ENCODE data around the gene FRAT1.

FRAT1 gene

DNA sequence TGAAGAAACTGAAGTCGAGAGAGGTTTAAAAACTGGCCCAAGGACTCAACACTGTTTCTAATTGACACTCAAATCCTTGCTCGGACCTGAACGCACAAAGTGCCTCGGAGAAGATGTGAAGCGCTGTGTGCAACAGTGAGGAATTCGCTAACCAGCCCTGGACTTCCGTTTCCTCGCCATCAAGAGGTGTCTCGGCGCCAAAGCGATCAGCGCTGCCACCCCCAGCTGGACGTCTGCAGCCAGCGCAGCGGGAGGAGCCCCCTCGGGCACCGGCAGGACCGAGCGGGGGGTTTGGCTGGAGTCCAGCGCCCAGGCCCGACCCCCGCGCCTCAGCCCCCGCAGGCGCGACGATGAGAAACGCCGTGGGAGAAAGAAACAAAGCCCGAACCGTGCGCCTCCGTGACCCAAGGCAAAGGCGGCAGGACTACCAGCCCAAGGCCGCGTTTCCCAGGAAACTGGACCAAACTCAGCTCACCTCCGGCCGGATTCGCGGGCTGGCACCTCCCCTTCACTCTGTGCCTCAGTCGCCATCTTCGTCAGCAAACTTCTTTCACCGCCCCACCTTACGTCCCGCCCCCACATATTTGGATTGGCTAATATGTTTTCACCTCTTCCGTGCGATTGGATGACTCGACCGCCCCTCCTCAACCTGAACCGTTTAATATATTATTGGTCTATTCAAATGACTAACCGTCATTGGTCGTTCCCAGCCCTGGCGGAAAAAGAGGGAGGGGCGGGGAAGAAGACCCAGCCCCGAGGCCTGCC lies 26.8 kb upstream of the FRAT1 start, which contains the start of gene ARHGAP19:
Gene ARHGAP19, minus strand, starts transcription at position 541 of the 765 bp plus-strand sequence. Its CDS starts 10 bp downstream, at position 531.
- Mint-ChIP-seq H3K4me1 (ENCODE audit: low read depth in 2 of 2) (peaks cover 17 to 19% of the 10 kb centered on the region in 2 donors), H3K36me3 (ENCODE audit: insufficient read depth) (peaks cover 15% of the 10 kb centered on the region), H3K4me3 (peak within 1 kb of the TSS; percentile 78 to 92), H3K9me3 (no peaks in the 10 kb centered on the region), H3K27ac (peak within 1 kb of the TSS; percentile 41 to 89), H3K27me3 (peaks cover 0 to 6% of the 10 kb centered on the region in 2 donors)
- DNase-seq (peak; percentile 89 to 94 (median 91)), ATAC-seq (replicated peaks) (peak; percentile 99)

DNA sequence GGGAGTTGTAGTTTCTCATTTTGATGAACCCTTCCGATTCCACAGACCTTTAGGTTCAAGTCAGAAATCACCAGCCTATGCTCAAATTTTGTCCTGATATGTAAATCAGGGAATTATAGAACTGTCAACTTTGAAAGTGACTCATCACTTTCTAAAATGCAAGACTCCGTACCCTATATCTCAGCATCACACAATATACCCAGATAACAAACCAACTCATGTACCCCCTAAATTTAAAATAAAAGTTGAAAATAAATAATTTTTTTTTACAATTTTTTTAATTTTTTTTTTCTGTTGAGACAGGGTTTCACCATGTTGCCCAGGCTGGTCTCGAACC lies 26.2 kb upstream of the FRAT1 start:
- Mint-ChIP-seq H3K4me3 (peak overlapping the region; percentile 78 to 92), H3K4me1 (ENCODE audit: low read depth in 2 of 2) (peaks cover 17 to 19% of the 10 kb centered on the region in 2 donors), H3K27ac (peak overlapping the region; percentile 41 to 89), H3K36me3 (ENCODE audit: insufficient read depth) (peaks cover 12% of the 10 kb centered on the region), H3K9me3 (no peaks in the 10 kb centered on the region), H3K27me3 (peaks cover 0 to 6% of the 10 kb centered on the region in 2 donors)
- ATAC-seq (replicated peaks) (no peak), DNase-seq (no peak)

DNA sequence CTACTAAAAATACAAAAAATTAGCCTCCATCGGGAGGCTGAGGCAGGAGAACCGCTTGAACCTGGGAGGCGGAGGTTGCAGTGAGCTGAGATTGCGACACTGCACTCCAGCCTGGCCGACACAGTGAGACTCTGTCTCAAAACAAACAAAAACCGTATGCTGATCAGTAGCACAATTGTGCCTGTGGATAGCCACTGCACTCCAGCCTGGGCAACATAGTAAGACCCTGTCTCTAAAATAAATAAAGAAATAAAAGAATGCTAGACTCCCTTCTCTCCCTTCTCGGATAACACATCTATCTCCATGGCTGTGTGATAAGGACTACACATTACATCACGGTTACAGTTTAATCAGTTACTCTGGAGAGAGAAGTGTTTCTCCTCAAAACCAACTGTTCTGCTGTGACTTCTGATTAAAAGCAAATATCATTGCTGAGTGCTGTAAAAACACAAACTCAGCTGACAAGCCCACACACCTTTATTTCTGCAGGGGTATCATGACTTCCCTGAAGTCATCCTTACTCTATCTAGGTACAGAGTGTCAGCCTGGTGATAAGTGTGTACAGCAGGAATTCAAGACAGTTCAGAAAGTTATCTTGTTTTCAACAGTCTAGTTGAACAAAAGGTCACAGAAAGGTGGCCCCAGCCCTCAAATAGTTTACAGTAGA lies 21.4 kb upstream of the FRAT1 start:
- H3K4me1 Mint-ChIP-seq (ENCODE audit: low read depth in 2 of 2) = peaks cover 2% of the 10 kb centered on the region in 2 donors
- ATAC-seq (replicated peaks) (no peak), DNase-seq (no peak)
- H3K9me3 Mint-ChIP-seq = no peaks in the 10 kb centered on the region
- no peak overlapping the region for H3K4me3 Mint-ChIP-seq
- peaks cover 0 to 6% of the 10 kb centered on the region in 2 donors for H3K27me3 Mint-ChIP-seq
- H3K27ac Mint-ChIP-seq = no peak overlapping the region
- peaks cover 2% of the 10 kb centered on the region for H3K36me3 Mint-ChIP-seq (ENCODE audit: insufficient read depth)

DNA sequence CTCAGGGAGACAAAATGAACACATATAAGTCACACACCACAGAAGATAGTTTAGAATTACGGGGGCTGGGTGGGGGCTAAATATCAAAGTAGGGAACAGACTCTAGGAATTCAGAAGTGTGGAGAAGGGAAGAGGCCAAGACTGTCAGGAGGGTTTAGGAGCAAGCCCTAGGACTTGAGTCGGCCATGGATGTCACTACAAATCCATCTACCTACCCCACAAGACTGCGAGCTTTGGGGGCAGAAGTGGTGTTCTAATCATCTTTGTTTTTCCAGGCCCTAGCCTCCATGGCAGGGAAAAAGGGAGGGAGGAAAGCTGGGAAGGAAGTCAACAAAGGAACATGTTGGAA lies 20.9 kb upstream of the FRAT1 start:
- Mint-ChIP-seq H3K4me3 (no peak overlapping the region), H3K9me3 (no peaks in the 10 kb centered on the region), H3K4me1 (ENCODE audit: low read depth in 2 of 2) (no peaks in the 10 kb centered on the region), H3K36me3 (ENCODE audit: insufficient read depth) (no peaks in the 10 kb centered on the region), H3K27ac (no peak overlapping the region), H3K27me3 (peaks cover 0 to 6% of the 10 kb centered on the region in 2 donors)
- DNase-seq (no peak), ATAC-seq (replicated peaks) (no peak)

DNA sequence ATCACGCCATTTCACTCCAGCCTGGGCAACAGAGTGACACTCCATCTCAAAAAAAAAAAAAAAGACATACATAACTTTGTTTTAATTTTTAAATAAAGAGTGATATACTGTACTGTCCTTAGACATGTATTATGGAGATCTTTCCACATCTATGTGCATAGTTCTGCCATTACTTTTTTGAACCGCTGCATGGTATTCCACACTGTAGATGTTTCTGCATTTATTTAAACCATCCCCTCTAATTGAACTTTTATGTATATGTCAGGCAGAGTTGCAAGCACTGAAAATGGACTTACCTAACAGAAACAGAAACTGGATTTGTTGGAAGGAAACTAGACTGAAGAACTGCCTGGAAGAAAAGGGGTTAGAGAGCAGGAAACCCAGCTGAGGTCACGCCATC lies 18.1 kb upstream of the FRAT1 start:
- H3K27me3 Mint-ChIP-seq = no peaks in the 10 kb centered on the region
- ATAC-seq (replicated peaks) = no peak
- H3K27ac Mint-ChIP-seq = no peak overlapping the region
- no peak for DNase-seq
- H3K9me3 Mint-ChIP-seq = no peaks in the 10 kb centered on the region
- H3K4me1 Mint-ChIP-seq (ENCODE audit: low read depth in 2 of 2) = no peaks in the 10 kb centered on the region
- no peak overlapping the region for H3K4me3 Mint-ChIP-seq
- no peaks in the 10 kb centered on the region for H3K36me3 Mint-ChIP-seq (ENCODE audit: insufficient read depth)

DNA sequence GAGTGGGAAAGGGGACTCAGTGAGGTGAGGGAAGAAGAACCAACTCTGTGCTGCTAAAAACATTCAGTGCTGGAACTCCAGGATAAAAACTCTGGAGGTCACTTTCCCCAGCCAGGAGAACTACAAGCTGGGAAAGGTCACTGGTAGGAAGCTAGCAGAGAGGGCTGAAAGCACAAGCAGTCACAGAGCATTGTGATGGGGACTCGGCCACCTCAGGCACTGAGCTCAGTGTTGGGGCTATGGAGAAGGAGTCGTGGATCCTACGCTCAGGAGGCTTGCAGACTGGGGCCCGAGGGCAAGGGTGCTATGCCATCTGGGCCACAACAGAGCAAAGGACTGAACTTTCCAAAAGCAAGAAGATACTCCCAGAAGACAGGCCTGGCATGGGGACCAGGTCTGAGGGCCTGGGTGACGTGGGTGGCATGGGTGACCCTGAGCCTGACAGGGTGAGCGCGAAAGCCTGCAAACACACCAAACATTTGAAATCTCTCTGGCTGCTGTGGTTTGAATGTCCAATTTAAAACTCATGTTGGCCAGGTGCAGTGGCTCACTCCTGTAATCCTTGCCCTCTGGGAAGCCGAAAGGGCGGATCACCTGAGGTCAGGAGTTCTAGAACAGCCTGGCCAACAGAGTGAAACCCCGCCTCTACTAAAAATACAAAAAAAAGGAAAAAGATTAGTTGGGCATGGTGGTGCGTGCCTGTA lies 16.8 kb upstream of the FRAT1 start:
- H3K4me3 Mint-ChIP-seq = no peak overlapping the region
- no peaks in the 10 kb centered on the region for H3K4me1 Mint-ChIP-seq (ENCODE audit: low read depth in 2 of 2)
- H3K36me3 Mint-ChIP-seq (ENCODE audit: insufficient read depth) = no peaks in the 10 kb centered on the region
- no peaks in the 10 kb centered on the region for H3K27me3 Mint-ChIP-seq
- DNase-seq (no peak), ATAC-seq (replicated peaks) (no peak)
- H3K9me3 Mint-ChIP-seq = no peaks in the 10 kb centered on the region
- H3K27ac Mint-ChIP-seq = no peak overlapping the region

DNA sequence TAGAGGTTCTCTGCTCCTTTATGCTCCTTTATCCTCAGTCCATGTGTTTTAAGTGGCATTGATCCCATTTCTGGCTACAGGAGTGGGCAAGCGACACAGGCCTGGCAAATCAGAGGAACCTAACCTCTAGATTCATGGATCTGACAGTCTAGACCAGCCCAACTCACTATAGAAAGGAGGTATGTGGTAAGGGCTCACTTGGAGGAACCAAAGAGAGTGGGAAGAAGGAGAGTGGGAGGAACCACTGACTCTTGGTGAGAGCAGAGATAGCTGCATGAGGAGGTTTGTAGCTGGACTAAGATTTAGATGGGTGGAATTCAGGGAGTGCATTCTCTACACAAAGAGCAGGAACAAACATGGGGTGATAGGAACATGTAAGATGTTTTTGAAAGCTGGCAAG lies 11.6 kb upstream of the FRAT1 start:
- Mint-ChIP-seq H3K4me3 (no peak overlapping the region), H3K4me1 (ENCODE audit: low read depth in 2 of 2) (no peaks in the 10 kb centered on the region), H3K9me3 (no peaks in the 10 kb centered on the region), H3K36me3 (ENCODE audit: insufficient read depth) (no peaks in the 10 kb centered on the region), H3K27ac (no peak overlapping the region), H3K27me3 (no peaks in the 10 kb centered on the region)
- ATAC-seq (replicated peaks) = no peak
- no peak for DNase-seq

DNA sequence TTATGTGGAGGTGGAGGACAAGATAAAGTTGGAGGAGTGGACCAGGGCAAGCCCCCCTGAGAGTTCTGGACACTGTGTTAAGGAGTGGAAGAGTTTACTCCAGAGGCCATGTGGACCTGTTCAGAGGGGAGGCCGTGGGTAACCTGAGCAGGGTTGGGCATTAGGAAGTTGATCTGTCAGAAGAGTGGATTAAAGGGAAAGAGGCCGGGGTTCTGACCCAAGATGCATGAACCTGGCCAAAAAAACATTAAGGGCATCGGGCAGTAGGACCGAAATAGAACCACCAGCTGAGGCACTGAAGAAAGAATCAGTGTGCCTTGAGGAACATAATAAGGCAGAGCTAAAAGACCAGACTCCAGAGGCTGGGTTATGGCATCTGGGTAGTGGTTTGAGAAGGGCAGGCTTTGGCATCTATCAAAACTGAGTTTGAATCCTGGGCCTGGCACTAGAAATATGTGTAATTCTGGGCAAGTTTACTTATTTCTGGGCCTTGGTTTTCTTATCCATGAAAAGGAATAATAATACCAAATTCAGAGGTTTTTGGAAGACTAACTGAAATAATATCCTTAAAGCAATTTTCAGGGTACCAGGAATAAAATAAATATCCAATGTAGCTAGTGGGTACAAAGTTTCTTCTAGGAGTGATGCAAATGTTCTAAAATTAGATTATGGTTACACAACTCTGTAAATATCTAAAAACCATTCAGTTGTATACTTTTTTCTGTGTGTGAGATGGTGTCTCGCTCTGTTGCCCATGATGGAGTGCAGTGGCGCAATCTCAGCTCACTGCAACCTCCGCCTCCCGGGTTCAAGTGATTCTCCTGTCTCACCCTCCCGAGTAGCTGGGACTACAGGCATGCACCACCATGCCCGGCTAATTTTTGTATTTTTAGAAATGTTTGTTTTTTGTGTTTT lies 10.9 kb upstream of the FRAT1 start:
- ATAC-seq (replicated peaks) = no peak

DNA sequence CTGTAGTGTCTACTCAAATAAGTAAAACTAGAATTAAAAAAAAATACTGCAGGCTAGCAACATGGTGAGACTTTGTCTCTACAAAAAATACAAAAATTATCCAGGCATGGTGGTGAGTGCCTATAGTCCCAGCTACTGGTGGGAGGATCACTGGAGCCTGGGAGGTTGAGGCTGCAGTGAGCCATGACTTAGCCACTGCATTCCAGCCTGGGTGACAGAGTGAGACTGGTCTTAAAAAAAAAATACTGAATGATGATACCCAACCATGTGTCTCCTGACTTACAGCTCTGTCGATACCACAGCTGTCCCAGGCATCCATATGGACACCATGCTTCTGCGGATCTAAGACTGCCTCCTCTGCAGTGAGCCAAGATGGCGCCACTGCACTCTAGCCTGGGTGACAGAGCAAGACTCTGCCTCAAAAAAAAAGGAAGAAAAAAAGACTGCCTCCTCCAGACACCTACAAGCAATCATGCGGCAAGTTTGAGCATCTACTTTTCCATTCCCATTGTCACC lies 7.9 kb upstream of the FRAT1 start:
- no peak for ATAC-seq (replicated peaks)
- H3K4me3 Mint-ChIP-seq = no peak overlapping the region
- H3K36me3 Mint-ChIP-seq (ENCODE audit: insufficient read depth) = peaks cover 3% of the 10 kb centered on the region
- H3K27me3 Mint-ChIP-seq = no peaks in the 10 kb centered on the region
- no peaks in the 10 kb centered on the region for H3K4me1 Mint-ChIP-seq (ENCODE audit: low read depth in 2 of 2)
- no peak for DNase-seq
- no peak overlapping the region for H3K27ac Mint-ChIP-seq
- H3K9me3 Mint-ChIP-seq = no peaks in the 10 kb centered on the region

More for the DNA sequence above, 10.9 kb upstream of the FRAT1 start:
- no peak overlapping the region for H3K4me3 Mint-ChIP-seq
- no peaks in the 10 kb centered on the region for H3K27me3 Mint-ChIP-seq
- no peaks in the 10 kb centered on the region for H3K4me1 Mint-ChIP-seq (ENCODE audit: low read depth in 2 of 2)
- DNase-seq = no peak
- H3K36me3 Mint-ChIP-seq (ENCODE audit: insufficient read depth) = no peaks in the 10 kb centered on the region
- no peaks in the 10 kb centered on the region for H3K9me3 Mint-ChIP-seq
- peak overlapping the region in 1 of 2 donors; percentile 55 for H3K27ac Mint-ChIP-seq

DNA sequence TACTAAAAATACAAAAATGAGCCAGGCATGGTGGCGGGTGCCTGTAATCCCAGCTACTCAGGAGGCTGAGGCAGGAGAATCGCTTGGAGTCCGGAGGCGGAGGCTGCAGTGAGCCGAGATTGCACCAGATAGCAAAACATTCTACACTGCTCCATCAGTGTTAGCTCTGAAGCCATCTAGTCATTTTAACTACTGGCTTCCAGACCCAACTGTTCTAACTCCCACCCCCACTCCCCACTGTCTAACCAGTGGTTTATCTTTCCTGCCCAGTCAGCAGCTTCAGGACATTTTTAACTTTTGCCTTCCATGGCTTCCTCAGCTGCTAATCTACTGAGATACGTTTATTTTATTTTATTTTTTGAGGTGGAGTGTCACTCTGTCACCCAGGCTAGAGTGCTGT lies 6.2 kb upstream of the FRAT1 start:
- DNase-seq (no peak), ATAC-seq (replicated peaks) (no peak)
- Mint-ChIP-seq H3K4me3 (no peak overlapping the region), H3K9me3 (no peaks in the 10 kb centered on the region), H3K27me3 (no peaks in the 10 kb centered on the region), H3K27ac (no peak overlapping the region), H3K36me3 (ENCODE audit: insufficient read depth) (peaks cover 7% of the 10 kb centered on the region), H3K4me1 (ENCODE audit: low read depth in 2 of 2) (no peaks in the 10 kb centered on the region)

DNA sequence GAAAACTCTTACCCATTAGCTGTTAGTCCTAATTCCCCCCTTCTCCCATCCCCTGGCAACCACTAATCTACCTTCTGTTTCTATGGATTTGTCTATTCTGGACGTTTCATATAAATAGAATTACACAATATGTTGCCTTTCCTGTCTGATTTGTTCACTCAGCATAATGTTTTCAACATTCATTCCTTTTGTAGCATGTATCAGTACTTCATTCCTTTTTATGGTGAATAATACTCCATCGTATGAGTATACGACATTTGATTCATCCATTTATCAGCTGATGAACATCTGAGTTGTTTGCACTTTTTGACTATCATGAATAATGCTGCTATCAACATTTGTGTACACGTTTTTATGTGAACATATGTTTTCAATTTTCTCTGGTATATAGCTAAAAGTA lies 4.4 kb upstream of the FRAT1 start:
- Mint-ChIP-seq H3K27me3 (no peaks in the 10 kb centered on the region), H3K4me3 (no peak overlapping the region), H3K27ac (no peak overlapping the region), H3K36me3 (ENCODE audit: insufficient read depth) (peaks cover 18% of the 10 kb centered on the region), H3K4me1 (ENCODE audit: low read depth in 2 of 2) (peaks cover 4 to 6% of the 10 kb centered on the region in 2 donors), H3K9me3 (no peaks in the 10 kb centered on the region)
- ATAC-seq (replicated peaks) = no peak
- DNase-seq = no peak

DNA sequence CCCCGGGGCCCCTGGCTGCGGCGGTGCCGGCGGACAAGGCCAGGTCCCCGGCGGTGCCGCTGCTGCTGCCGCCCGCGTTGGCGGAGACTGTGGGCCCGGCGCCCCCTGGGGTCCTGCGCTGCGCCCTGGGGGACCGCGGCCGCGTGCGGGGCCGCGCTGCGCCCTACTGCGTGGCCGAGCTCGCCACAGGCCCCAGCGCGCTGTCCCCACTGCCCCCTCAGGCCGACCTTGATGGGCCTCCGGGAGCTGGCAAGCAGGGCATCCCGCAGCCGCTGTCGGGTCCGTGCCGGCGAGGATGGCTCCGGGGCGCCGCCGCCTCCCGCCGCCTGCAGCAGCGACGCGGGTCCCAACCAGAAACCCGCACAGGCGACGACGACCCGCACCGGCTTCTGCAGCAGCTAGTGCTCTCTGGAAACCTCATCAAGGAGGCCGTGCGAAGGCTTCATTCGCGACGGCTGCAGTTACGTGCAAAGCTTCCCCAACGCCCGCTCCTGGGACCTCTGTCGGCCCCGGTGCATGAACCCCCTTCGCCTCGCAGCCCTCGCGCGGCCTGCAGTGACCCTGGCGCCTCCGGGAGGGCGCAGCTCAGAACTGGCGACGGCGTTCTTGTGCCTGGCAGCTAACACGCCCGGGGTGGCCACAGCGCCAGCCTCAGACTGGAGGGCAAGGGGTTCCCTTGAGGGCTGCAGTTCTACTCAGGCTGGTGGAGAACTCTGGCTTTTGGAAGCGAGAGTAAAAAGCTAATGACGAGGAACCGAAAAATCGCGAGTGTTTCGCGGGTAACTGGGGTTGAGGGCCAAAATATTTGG lies 804 bp downstream of the FRAT1 start:
- no peaks in the 10 kb centered on the region for H3K9me3 Mint-ChIP-seq
- DNase-seq (peak; percentile 65 to 69 (median 66)), ATAC-seq (replicated peaks) (peak; percentile 55)
- H3K4me3 Mint-ChIP-seq = peak overlapping the region; percentile 92 to 98
- peak overlapping the region; percentile 93 to 97 for H3K27ac Mint-ChIP-seq
- peaks cover 25 to 26% of the 10 kb centered on the region in 2 donors for H3K4me1 Mint-ChIP-seq (ENCODE audit: low read depth in 2 of 2)
- peaks cover 32% of the 10 kb centered on the region for H3K36me3 Mint-ChIP-seq (ENCODE audit: insufficient read depth)
- no peaks in the 10 kb centered on the region for H3K27me3 Mint-ChIP-seq
